HepG2 (cell line): ENCODE measurements around the gene CTNNA3. TPM values are rescaled to one million over a fixed set of nuclear protein-coding genes. Genes with fewer than 3 reads are reported as not detected.

Experiments
- ATAC-seq: fragments of 200-7000 bp; cut with Tn5 transposase; 3 replicates; pipeline ENCODE4 v1.9.1; 2020; ENCODE audit warnings: mild to moderate bottlenecking, moderate library complexity
- BruUV-seq: library from RNA; stranded (reverse); fragments of 400-500 nt; replicated peaks from 2 replicates; lab custom pipeline; 2021; lab: Mats Ljungman, UMichigan
- CTCF ChIA-PET: fragments of 300-600 bp; formaldehyde crosslinking; extraction: SDS; loops from one replicate; lab custom pipeline; 2021; ENCODE audit warnings: low total read pairs, inconsistent platforms, low intra/inter-chr PET ratio; lab: Yijun Ruan, JAX
- POLR2A ChIA-PET: fragments of 350-600 bp; sonication (Branson Sonifier 250); formaldehyde crosslinking; loops from one replicate; lab custom pipeline; 2020; ENCODE audit warnings: antibody characterized with exemption, inconsistent platforms; lab: Yijun Ruan, JAX
- DNase-seq: peaks from one replicate; pipeline ENCODE4 v3.0.0-alpha.2; 2015; ENCODE audit warnings: low spot score
- FAIRE-seq: peaks from 3 replicates; lab custom pipeline; 2011; peaks lifted over from hg19 to GRCh38; lab: Jason Lieb, UNC
- H2AFZ ChIP-seq: one replicate; pipeline ENCODE4 v1.6.1; 2011; ENCODE audit warnings: low read length, inconsistent platforms
- H3K27ac ChIP-seq: fragments of 300-600 bp; 3 replicates; pipeline ENCODE4 v1.8.0; 2011; ENCODE audit warnings: mixed run types, mild to moderate bottlenecking, mixed read lengths, low read length, inconsistent platforms; ENCODE audit not compliant: insufficient read depth; ENCODE audit errors: extremely low read length
- H3K27me3 ChIP-seq, 2 experiments: fragments of 200-600 bp in 1 of 2; 2 replicates in 1 of 2; 3 replicates in 1 of 2; pipeline versions ENCODE4 v1.6.0 to v1.8.0; 2011; ENCODE audit warnings: low read length in 2 of 2, mild to moderate bottlenecking in 2 of 2, moderate library complexity in 2 of 2, inconsistent platforms in 1 of 2; ENCODE audit not compliant: insufficient read depth in 2 of 2, control insufficient read depth in 1 of 2
- H3K36me3 ChIP-seq, 2 experiments: fragments of 200-600 bp in 1 of 2; replicated peaks in 1 of 2; 2 replicates in 1 of 2; 3 replicates in 1 of 2; pipeline versions ENCODE4 v1.5.1 to v1.8.0; 2011; ENCODE audit warnings: low read length in 2 of 2, inconsistent platforms in 1 of 2; ENCODE audit not compliant: insufficient read depth in 2 of 2, control insufficient read depth in 1 of 2
- H3K4me1 ChIP-seq: 2 replicates; pipeline ENCODE4 v1.5.1; 2012; ENCODE audit warnings: low read length, inconsistent platforms; ENCODE audit not compliant: insufficient read depth
- H3K4me2 ChIP-seq: 2 replicates; pipeline ENCODE4 v1.6.0; 2011; ENCODE audit warnings: low read depth, low read length, inconsistent platforms
- H3K4me3 ChIP-seq, 3 experiments: fragments of 200-600 bp in 1 of 3; sonication (generic), shearing (Covaris generic) in 1 of 3; replicated peaks in 1 of 3; 2 replicates each; pipeline ENCODE4 v1.5.1; 2011 to 2016; ENCODE audit warnings: low read length in 3 of 3, inconsistent platforms in 2 of 3, low read depth in 2 of 3, mild to moderate bottlenecking in 2 of 3, control low read depth in 1 of 3, mixed read lengths in 1 of 3; ENCODE audit not compliant: insufficient read depth in 1 of 3
- H3K79me2 ChIP-seq: one replicate; pipeline ENCODE4 v1.6.1; 2011; ENCODE audit warnings: low read length, inconsistent platforms; ENCODE audit not compliant: insufficient read depth
- H3K9ac ChIP-seq: 2 replicates; pipeline ENCODE4 v1.6.0; 2011; ENCODE audit warnings: mild to moderate bottlenecking, low read depth, low read length, inconsistent platforms; ENCODE audit not compliant: insufficient read depth
- H3K9me3 ChIP-seq: 2 replicates; pipeline ENCODE4 v1.5.1; 2012; ENCODE audit warnings: mild to moderate bottlenecking, low read length
- H4K20me1 ChIP-seq: 2 replicates; pipeline ENCODE4 v1.6.0; 2011; ENCODE audit warnings: inconsistent platforms, mild to moderate bottlenecking, low read length, moderate library complexity; ENCODE audit not compliant: insufficient read depth
- ATF1 ChIP-seq: IDR thresholded peaks from 2 replicates; pipeline ENCODE4 v1.6.1; 2016; ENCODE audit warnings: mild to moderate bottlenecking, control low read depth
- ATF4 ChIP-seq, 2 experiments: fragments of 450-650 bp in 1 of 2; sonication (generic) in 1 of 2; formaldehyde crosslinking; IDR thresholded peaks; 2 replicates each; pipeline versions ENCODE4 v1.5.0 to v1.8.0; 2020 to 2022; ENCODE audit warnings: mild to moderate bottlenecking in 1 of 2, missing genetic modification reagents in 1 of 2
- DNMT3B ChIP-seq: conservative IDR thresholded peaks from 2 replicates; pipeline ENCODE4 v1.6.1; 2016; ENCODE audit warnings: missing biosample characterization, control low read depth
- HNRNPUL1 ChIP-seq: fragments of 200-400 bp; formaldehyde crosslinking; IDR thresholded peaks from 2 replicates; pipeline ENCODE4 v1.6.1; 2017; ENCODE audit warnings: low read depth, mild to moderate bottlenecking, low read length, moderate library complexity
- MXD1 ChIP-seq: sonication (generic); formaldehyde crosslinking; IDR thresholded peaks from 2 replicates; pipeline ENCODE4 v1.4.0; 2020; ENCODE audit warnings: mild to moderate bottlenecking, missing genetic modification reagents
- PCBP2 ChIP-seq: fragments of 200-400 bp; formaldehyde crosslinking; optimal IDR thresholded peaks from 2 replicates; pipeline ENCODE3; 2018; ENCODE audit warnings: low read length, low read depth; ENCODE audit not compliant: poor library complexity, severe bottlenecking
- SRY ChIP-seq: sonication (generic); formaldehyde crosslinking; IDR thresholded peaks from 2 replicates; pipeline ENCODE4 v1.8.0; 2022; ENCODE audit warnings: mild to moderate bottlenecking, missing genetic modification reagents
- ZBTB20 ChIP-seq: sonication (generic); formaldehyde crosslinking; IDR thresholded peaks from 2 replicates; pipeline ENCODE4 v1.8.1; 2023; ENCODE audit warnings: missing genetic modification reagents, low read depth, mild to moderate bottlenecking, borderline replicate concordance
- ZBTB21 ChIP-seq: sonication (generic); formaldehyde crosslinking; IDR thresholded peaks from 2 replicates; pipeline ENCODE4 v1.4.0; 2020; ENCODE audit warnings: missing genetic modification reagents
- ZKSCAN8 ChIP-seq: IDR thresholded peaks from 2 replicates; pipeline ENCODE4 v1.6.1; 2016; ENCODE audit warnings: borderline replicate concordance, missing genetic modification reagents, missing compliant biosample characterization
- ZNF10 ChIP-seq: sonication (generic); formaldehyde crosslinking; IDR thresholded peaks from 2 replicates; pipeline ENCODE4 v1.4.0; 2020; ENCODE audit warnings: mild to moderate bottlenecking, low read depth, missing genetic modification reagents, borderline replicate concordance
- ZNF619 ChIP-seq: sonication (generic); formaldehyde crosslinking; IDR thresholded peaks from 2 replicates; pipeline ENCODE4 v1.4.0; 2020; ENCODE audit warnings: mild to moderate bottlenecking, missing genetic modification reagents
- ZNF773 ChIP-seq: sonication (generic); formaldehyde crosslinking; IDR thresholded peaks from 2 replicates; pipeline ENCODE4 v1.4.0; 2020; ENCODE audit warnings: missing genetic modification reagents, borderline replicate concordance
- ZNF780A ChIP-seq: sonication (generic); formaldehyde crosslinking; IDR thresholded peaks from 2 replicates; pipeline ENCODE4 v1.8.0; 2022; ENCODE audit warnings: mild to moderate bottlenecking, missing genetic modification reagents, moderate library complexity
- WGBS: methylation state at CpG from one replicate; pipeline ENCODE4 v1.1.6; 2017; ENCODE audit warnings: low lambda C conversion rate; 5-methylcytosine and 5-hydroxymethylcytosine counted together
- in situ Hi-C: cut with HindIII; loops from 2 replicates; pipeline ENCODE4 v1.10.0; 2017; ENCODE audit warnings: low pct_unique_long_range_greater_than_20kb; ENCODE audit not compliant: extremely low pct_ligation_motif_present
- intact Hi-C: fragments of 100-400 bp; cut with micrococcal nuclease; formaldehyde crosslinking; loops from one replicate; pipeline ENCODE4 v1.10.0; 2022; ENCODE audit not compliant: unreplicated experiment
- polyA plus RNA-seq, 8 experiments: library from polyadenylated mRNA; depleted of rRNA in 3 of 8; stranded (reverse) in 7 of 8; unstranded in 1 of 8; fragments of >200 nt; fragmentation: Illumina TruSeq in 4 of 8; extraction: Trizol in 4 of 8; gene quantifications; 2 replicates each; pipeline versions ENCODE4 v1.2.1 to v1.2.3, GENCODE V29; 2011 to 2016; ENCODE audit warnings: low read depth in 4 of 8, missing spikeins in 1 of 8, mixed read lengths in 1 of 8; ENCODE audit not compliant: insufficient read depth in 1 of 8
- total RNA-seq, 5 experiments: library from RNA; depleted of rRNA; stranded (reverse); fragments of >200 nt; fragmentation: Illumina TruSeq; extraction: Trizol; gene quantifications; 2 replicates each; pipeline ENCODE4 v1.2.3, GENCODE V29; 2016; ENCODE audit warnings: low read depth in 1 of 5
- TF ChIP-seq, protein P1 (sequence below): sonication (generic); formaldehyde crosslinking; conservative IDR thresholded peaks from 2 replicates; pipeline ENCODE4 v1.4.0; 2020; ENCODE audit warnings: missing genetic modification reagents
- TF ChIP-seq, protein P2 (sequence below): sonication (generic); formaldehyde crosslinking; IDR thresholded peaks from 2 replicates; pipeline ENCODE4 v1.5.0; 2020; ENCODE audit warnings: mild to moderate bottlenecking, missing genetic modification reagents

CTNNA3 gene
- total and polyA plus RNA-seq, 2 of the 13 experiments (the other 11 are each of a cell fraction or from before 2014, with no cell fraction given), result not detected

- Histone ChIP-seq H3K79me2 (no peaks in the 10 kb centered on the region), H3K36me3 (no peaks in the 10 kb centered on the region), H4K20me1 (no peaks in the 10 kb centered on the region), H3K4me2 (no peak overlapping the region), H3K27ac (no peak overlapping the region), H3K4me1 (no peaks in the 10 kb centered on the region), H3K9me3 (no peaks in the 10 kb centered on the region), H3K9ac (no peak overlapping the region), H3K4me3 (no peak overlapping the region), H3K27me3 (no peaks in the 10 kb centered on the region; a peak in 1 of 5 replicates), H2AFZ (no peak overlapping the region)
- in situ Hi-C loops (no loop called here), intact Hi-C loops (no loop called here)
- 94% methylated on average over 1 of the region's 1 CpG for WGBS
- POLR2A ChIA-PET, result no interaction called here
- no TSS peak for BruUV-seq
- no peak for ATAC-seq
- TF ChIP-seq DNMT3B (CRISPR knock-in tag) (no peak), MXD1 (CRISPR knock-in tag) (no peak), ATF1 (CRISPR knock-in tag) (no peak), ZNF619 (CRISPR knock-in tag) (no peak), ZNF773 (no peak), ZNF10 (CRISPR knock-in tag) (no peak), HNRNPUL1 (no peak), SRY (CRISPR knock-in tag) (no peak), ZBTB21 (CRISPR knock-in tag) (no peak), ZBTB20 (CRISPR knock-in tag) (no peak), PCBP2 (no peak), ZKSCAN8 (CRISPR knock-in tag) (no peak), ATF4 (CRISPR knock-in tag; IDR thresholded peaks at IDR 0.05) (no peak), ZNF780A (CRISPR knock-in tag) (no peak)
- TF ChIP-seq, protein P1, sequence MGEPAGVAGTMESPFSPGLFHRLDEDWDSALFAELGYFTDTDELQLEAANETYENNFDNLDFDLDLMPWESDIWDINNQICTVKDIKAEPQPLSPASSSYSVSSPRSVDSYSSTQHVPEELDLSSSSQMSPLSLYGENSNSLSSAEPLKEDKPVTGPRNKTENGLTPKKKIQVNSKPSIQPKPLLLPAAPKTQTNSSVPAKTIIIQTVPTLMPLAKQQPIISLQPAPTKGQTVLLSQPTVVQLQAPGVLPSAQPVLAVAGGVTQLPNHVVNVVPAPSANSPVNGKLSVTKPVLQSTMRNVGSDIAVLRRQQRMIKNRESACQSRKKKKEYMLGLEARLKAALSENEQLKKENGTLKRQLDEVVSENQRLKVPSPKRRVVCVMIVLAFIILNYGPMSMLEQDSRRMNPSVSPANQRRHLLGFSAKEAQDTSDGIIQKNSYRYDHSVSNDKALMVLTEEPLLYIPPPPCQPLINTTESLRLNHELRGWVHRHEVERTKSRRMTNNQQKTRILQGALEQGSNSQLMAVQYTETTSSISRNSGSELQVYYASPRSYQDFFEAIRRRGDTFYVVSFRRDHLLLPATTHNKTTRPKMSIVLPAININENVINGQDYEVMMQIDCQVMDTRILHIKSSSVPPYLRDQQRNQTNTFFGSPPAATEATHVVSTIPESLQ (CRISPR knock-in tag), result no peak
- TF ChIP-seq, protein P2, sequence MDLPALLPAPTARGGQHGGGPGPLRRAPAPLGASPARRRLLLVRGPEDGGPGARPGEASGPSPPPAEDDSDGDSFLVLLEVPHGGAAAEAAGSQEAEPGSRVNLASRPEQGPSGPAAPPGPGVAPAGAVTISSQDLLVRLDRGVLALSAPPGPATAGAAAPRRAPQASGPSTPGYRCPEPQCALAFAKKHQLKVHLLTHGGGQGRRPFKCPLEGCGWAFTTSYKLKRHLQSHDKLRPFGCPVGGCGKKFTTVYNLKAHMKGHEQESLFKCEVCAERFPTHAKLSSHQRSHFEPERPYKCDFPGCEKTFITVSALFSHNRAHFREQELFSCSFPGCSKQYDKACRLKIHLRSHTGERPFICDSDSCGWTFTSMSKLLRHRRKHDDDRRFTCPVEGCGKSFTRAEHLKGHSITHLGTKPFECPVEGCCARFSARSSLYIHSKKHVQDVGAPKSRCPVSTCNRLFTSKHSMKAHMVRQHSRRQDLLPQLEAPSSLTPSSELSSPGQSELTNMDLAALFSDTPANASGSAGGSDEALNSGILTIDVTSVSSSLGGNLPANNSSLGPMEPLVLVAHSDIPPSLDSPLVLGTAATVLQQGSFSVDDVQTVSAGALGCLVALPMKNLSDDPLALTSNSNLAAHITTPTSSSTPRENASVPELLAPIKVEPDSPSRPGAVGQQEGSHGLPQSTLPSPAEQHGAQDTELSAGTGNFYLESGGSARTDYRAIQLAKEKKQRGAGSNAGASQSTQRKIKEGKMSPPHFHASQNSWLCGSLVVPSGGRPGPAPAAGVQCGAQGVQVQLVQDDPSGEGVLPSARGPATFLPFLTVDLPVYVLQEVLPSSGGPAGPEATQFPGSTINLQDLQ (CRISPR knock-in tag), result no peak
- FAIRE-seq, result no peak
- DNase-seq, result no peak
- CTCF ChIA-PET, result interaction anchor here (1.2 to 2.1 kb wide), 2 partner anchors 111 to 113 kb away, joined by 3 to 18 read pairs; no protein-coding TSS in a partner anchor
These were observed 29.0 kb downstream of the CTNNA3 start for GRCh38 chr10:67667035-67667425.
